ENCODE results near the gene ADNP. TPM values are rescaled to one million over a fixed set of nuclear protein-coding genes. Genes with fewer than 3 reads are reported as not detected.
A peak's percentile ranks its signal among the peaks of the same experiment; 100 is the strongest.

Gene ADNP
- total and polyA plus RNA-seq, 2 of the 13 experiments (the other 11 are each of a cell fraction or from before 2014, with no cell fraction given) = 21.0 to 21.5 TPM

DNA sequence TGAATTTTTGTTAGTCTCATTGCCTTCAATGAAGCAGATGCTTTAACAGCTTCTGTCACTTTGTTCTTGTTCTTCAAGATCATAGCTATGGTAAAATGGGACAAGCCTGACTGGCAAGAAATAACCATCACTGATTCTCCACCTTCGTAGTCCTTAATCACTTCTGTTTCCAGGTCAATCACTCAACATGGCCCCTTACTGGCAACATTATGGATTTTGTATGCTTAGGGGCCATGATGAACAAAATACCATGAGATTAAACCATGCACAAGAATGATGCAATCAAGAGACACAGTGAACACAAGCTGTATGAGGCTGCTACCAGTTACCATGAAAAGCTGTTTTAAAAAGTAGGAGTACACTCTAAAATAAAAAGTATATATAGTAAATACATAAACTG lies 32.8 kb downstream of the ADNP start:
- intact Hi-C loops (cut with micrococcal nuclease; ENCODE audit: unreplicated experiment) = no loop called here
- in situ Hi-C loops (cut with HindIII; ENCODE audit: extremely low pct_ligation_motif_present, low pct_unique_long_range_greater_than_20kb) = no loop called here
- CTCF ChIA-PET (ENCODE audit: low intra/inter-chr PET ratio, low total read pairs) = no interaction called here
- FAIRE-seq (no peak), DNase-seq (ENCODE audit: low spot score) (no peak), ATAC-seq (no peak)
- H3K27ac ChIP-seq (ENCODE audit: extremely low read length, insufficient read depth, low read length) = no peak overlapping the region
- no peaks in the 10 kb centered on the region for H3K27me3 ChIP-seq (ENCODE audit: control insufficient read depth in 1 of 2, insufficient read depth in 2 of 2, low read length in 2 of 2)
- no peak overlapping the region for H3K4me2 ChIP-seq (ENCODE audit: low read depth, low read length)
- no TSS peak for BruUV-seq (replicated peaks)
- POLR2A ChIA-PET = interaction anchor here (1.1 to 1.5 kb wide), 2 partner anchors 30 to 80 kb away, joined by 3 read pairs; no protein-coding TSS in a partner anchor
- H3K9me3 ChIP-seq (ENCODE audit: low read length) = no peaks in the 10 kb centered on the region
- peaks cover 25 to 71% of the 10 kb centered on the region in 2 experiments for H3K36me3 ChIP-seq (replicated peaks in 1 of 2; ENCODE audit: control insufficient read depth in 1 of 2, insufficient read depth in 2 of 2, low read length in 2 of 2)
- H4K20me1 ChIP-seq (ENCODE audit: insufficient read depth, low read length) = peaks cover 14% of the 10 kb centered on the region
- peaks cover 26% of the 10 kb centered on the region for H3K4me1 ChIP-seq (ENCODE audit: insufficient read depth, low read length)
- no peak overlapping the region for H3K4me3 ChIP-seq (replicated peaks in 1 of 3; ENCODE audit: insufficient read depth in 1 of 3, low read depth in 2 of 3, low read length in 3 of 3)
- WGBS (ENCODE audit: low lambda C conversion rate) = 100% methylated on average over 1 of the region's 1 CpG
- H2AFZ ChIP-seq (ENCODE audit: low read length) = no peak overlapping the region
- H3K79me2 ChIP-seq (ENCODE audit: insufficient read depth, low read length) = peaks cover 9% of the 10 kb centered on the region
- H3K9ac ChIP-seq (ENCODE audit: insufficient read depth, low read depth, low read length) = no peak overlapping the region
- TF ChIP-seq POLR2AphosphoS2 (IDR thresholded peaks at IDR 0.05; ENCODE audit: low read depth, low read length) = no peak
- TF ChIP-seq ATRX (CRISPR knock-in tag; IDR thresholded peaks at IDR 0.05; ENCODE audit: borderline replicate concordance) = no peak
- no peak for TF ChIP-seq ZNF782 (CRISPR knock-in tag; IDR thresholded peaks at IDR 0.05; ENCODE audit: borderline replicate concordance)
- TF ChIP-seq, protein P1, sequence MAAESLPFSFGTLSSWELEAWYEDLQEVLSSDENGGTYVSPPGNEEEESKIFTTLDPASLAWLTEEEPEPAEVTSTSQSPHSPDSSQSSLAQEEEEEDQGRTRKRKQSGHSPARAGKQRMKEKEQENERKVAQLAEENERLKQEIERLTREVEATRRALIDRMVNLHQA (CRISPR knock-in tag; IDR thresholded peaks at IDR 0.05) = no peak
- no peak for TF ChIP-seq HNRNPH1 (optimal IDR thresholded peaks at IDR 0.05; ENCODE audit: low read depth, low read length)
- TF ChIP-seq NKX3-1 (CRISPR knock-in tag; IDR thresholded peaks at IDR 0.05) = no peak
- TF ChIP-seq ZNF205 (CRISPR knock-in tag; IDR thresholded peaks at IDR 0.05) = no peak
- no peak for TF ChIP-seq HOXD1 (CRISPR knock-in tag; IDR thresholded peaks at IDR 0.05)
- TF ChIP-seq ZNF333 (CRISPR knock-in tag; IDR thresholded peaks at IDR 0.05; ENCODE audit: borderline replicate concordance) = no peak
- no peak for TF ChIP-seq MEF2D (CRISPR knock-in tag; IDR thresholded peaks at IDR 0.05)
- no peak for TF ChIP-seq REL (CRISPR knock-in tag; conservative IDR thresholded peaks at IDR 0.05)
- no peak for TF ChIP-seq NONO (IDR thresholded peaks at IDR 0.05)
- no peak for TF ChIP-seq NONO (CRISPR knock-in tag; conservative IDR thresholded peaks at IDR 0.05)
- TF ChIP-seq, protein P2, sequence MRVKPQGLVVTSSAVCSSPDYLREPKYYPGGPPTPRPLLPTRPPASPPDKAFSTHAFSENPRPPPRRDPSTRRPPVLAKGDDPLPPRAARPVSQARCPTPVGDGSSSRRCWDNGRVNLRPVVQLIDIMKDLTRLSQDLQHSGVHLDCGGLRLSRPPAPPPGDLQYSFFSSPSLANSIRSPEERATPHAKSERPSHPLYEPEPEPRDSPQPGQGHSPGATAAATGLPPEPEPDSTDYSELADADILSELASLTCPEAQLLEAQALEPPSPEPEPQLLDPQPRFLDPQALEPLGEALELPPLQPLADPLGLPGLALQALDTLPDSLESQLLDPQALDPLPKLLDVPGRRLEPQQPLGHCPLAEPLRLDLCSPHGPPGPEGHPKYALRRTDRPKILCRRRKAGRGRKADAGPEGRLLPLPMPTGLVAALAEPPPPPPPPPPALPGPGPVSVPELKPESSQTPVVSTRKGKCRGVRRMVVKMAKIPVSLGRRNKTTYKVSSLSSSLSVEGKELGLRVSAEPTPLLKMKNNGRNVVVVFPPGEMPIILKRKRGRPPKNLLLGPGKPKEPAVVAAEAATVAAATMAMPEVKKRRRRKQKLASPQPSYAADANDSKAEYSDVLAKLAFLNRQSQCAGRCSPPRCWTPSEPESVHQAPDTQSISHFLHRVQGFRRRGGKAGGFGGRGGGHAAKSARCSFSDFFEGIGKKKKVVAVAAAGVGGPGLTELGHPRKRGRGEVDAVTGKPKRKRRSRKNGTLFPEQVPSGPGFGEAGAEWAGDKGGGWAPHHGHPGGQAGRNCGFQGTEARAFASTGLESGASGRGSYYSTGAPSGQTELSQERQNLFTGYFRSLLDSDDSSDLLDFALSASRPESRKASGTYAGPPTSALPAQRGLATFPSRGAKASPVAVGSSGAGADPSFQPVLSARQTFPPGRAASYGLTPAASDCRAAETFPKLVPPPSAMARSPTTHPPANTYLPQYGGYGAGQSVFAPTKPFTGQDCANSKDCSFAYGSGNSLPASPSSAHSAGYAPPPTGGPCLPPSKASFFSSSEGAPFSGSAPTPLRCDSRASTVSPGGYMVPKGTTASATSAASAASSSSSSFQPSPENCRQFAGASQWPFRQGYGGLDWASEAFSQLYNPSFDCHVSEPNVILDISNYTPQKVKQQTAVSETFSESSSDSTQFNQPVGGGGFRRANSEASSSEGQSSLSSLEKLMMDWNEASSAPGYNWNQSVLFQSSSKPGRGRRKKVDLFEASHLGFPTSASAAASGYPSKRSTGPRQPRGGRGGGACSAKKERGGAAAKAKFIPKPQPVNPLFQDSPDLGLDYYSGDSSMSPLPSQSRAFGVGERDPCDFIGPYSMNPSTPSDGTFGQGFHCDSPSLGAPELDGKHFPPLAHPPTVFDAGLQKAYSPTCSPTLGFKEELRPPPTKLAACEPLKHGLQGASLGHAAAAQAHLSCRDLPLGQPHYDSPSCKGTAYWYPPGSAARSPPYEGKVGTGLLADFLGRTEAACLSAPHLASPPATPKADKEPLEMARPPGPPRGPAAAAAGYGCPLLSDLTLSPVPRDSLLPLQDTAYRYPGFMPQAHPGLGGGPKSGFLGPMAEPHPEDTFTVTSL (CRISPR knock-in tag; IDR thresholded peaks at IDR 0.05; ENCODE audit: borderline replicate concordance) = no peak
- peak; percentile 78; the same call in 1 of the 2 replicates for TF ChIP-seq CEBPB (IDR thresholded peaks at IDR 0.05; ENCODE audit: borderline replicate concordance, low read depth, low read length)
- TF ChIP-seq ZSCAN29 (CRISPR knock-in tag; conservative IDR thresholded peaks at IDR 0.05) = no peak
- TF ChIP-seq ZNF260 (CRISPR knock-in tag; IDR thresholded peaks at IDR 0.05; ENCODE audit: borderline replicate concordance, low read depth) = no peak
- TF ChIP-seq ZNF274 (CRISPR knock-in tag; IDR thresholded peaks at IDR 0.05) = no peak
- no peak for TF ChIP-seq SRY (CRISPR knock-in tag; IDR thresholded peaks at IDR 0.05)
- TF ChIP-seq TAF15 (IDR thresholded peaks at IDR 0.05; ENCODE audit: low read depth, low read length, poor library complexity, severe bottlenecking) = no peak
- TF ChIP-seq PAX8 (CRISPR knock-in tag; IDR thresholded peaks at IDR 0.05; ENCODE audit: borderline replicate concordance) = no peak
- no peak for TF ChIP-seq ZNF773 (CRISPR knock-in tag; IDR thresholded peaks at IDR 0.05; ENCODE audit: borderline replicate concordance)
- TF ChIP-seq KDM6A (CRISPR knock-in tag; IDR thresholded peaks at IDR 0.05; ENCODE audit: low read depth) = no peak

Measured in HepG2 (cell line).